ENCODE measurements around the gene VPS8. TPM values are rescaled to one million over a fixed set of nuclear protein-coding genes. Genes with fewer than 3 reads are reported as not detected.

VPS8 gene
- total and polyA plus RNA-seq, 2 of the 13 experiments (the other 11 are each of a cell fraction or from before 2014, with no cell fraction given) = 14.2 to 35.1 TPM

GRCh38 chr3:184804801-184805200 is 7.2 kb upstream of the VPS8 start:
- 13% methylated on average over 1 of the region's 1 CpG for WGBS (ENCODE audit: low lambda C conversion rate)
- Histone ChIP-seq H4K20me1 (ENCODE audit: insufficient read depth, low read length) (no peaks in the 10 kb centered on the region), H3K9me3 (ENCODE audit: low read length) (no peaks in the 10 kb centered on the region), H3K79me2 (ENCODE audit: insufficient read depth, low read length) (no peaks in the 10 kb centered on the region), H3K27me3 (ENCODE audit: control insufficient read depth in 1 of 2, insufficient read depth in 2 of 2, low read length in 2 of 2) (0 out of 5 replicates have a peak, but pooled peaks cover 0 to 4% of the 10 kb centered on the region in 2 experiments), H2AFZ (ENCODE audit: low read length) (no peak overlapping the region), H3K36me3 (replicated peaks in 1 of 2; ENCODE audit: control insufficient read depth in 1 of 2, insufficient read depth in 2 of 2, low read length in 2 of 2) (no peaks in the 10 kb centered on the region), H3K9ac (ENCODE audit: insufficient read depth, low read depth, low read length) (no peak overlapping the region), H3K4me3 (replicated peaks in 1 of 3; ENCODE audit: insufficient read depth in 1 of 3, low read depth in 2 of 3, low read length in 3 of 3) (no peak overlapping the region), H3K27ac (ENCODE audit: extremely low read length, insufficient read depth, low read length) (no peak overlapping the region), H3K4me2 (ENCODE audit: low read depth, low read length) (no peak overlapping the region), H3K4me1 (ENCODE audit: insufficient read depth, low read length) (peaks cover 23% of the 10 kb centered on the region)
- CTCF ChIA-PET (ENCODE audit: low intra/inter-chr PET ratio, low total read pairs) = no interaction called here
- TF ChIP-seq BRCA1 (CRISPR knock-in tag; IDR thresholded peaks at IDR 0.05) (no peak), PLSCR1 (CRISPR knock-in tag; IDR thresholded peaks at IDR 0.05; ENCODE audit: borderline replicate concordance) (no peak), RBM22 (optimal IDR thresholded peaks at IDR 0.05; ENCODE audit: low read length) (no peak), REXO4 (CRISPR knock-in tag; IDR thresholded peaks at IDR 0.05; ENCODE audit: borderline replicate concordance) (no peak)
- TF ChIP-seq, protein P1, sequence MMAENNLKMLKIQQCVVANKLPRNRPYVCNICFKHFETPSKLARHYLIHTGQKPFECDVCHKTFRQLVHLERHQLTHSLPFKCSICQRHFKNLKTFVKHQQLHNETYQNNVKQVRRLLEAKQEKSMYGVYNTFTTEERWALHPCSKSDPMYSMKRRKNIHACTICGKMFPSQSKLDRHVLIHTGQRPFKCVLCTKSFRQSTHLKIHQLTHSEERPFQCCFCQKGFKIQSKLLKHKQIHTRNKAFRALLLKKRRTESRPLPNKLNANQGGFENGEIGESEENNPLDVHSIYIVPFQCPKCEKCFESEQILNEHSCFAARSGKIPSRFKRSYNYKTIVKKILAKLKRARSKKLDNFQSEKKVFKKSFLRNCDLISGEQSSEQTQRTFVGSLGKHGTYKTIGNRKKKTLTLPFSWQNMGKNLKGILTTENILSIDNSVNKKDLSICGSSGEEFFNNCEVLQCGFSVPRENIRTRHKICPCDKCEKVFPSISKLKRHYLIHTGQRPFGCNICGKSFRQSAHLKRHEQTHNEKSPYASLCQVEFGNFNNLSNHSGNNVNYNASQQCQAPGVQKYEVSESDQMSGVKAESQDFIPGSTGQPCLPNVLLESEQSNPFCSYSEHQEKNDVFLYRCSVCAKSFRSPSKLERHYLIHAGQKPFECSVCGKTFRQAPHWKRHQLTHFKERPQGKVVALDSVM (CRISPR knock-in tag; IDR thresholded peaks at IDR 0.05) = no peak
- FAIRE-seq = no peak
- no peak for DNase-seq (ENCODE audit: low spot score)
- intact Hi-C loops (cut with micrococcal nuclease; ENCODE audit: unreplicated experiment) = no loop called here
- POLR2A ChIA-PET = no interaction called here
- BruUV-seq (replicated peaks) = no TSS peak
- ATAC-seq = no peak
- in situ Hi-C loops (cut with HindIII; ENCODE audit: extremely low pct_ligation_motif_present, low pct_unique_long_range_greater_than_20kb) = no loop called here

Measured in HepG2 (cell line).